LNCaP clone FGC (cell line): ENCODE data around the gene COX15.
"Not testable (repeated sequence)": the region's sequence is repeated elsewhere in the genome, so short reads cannot be mapped to it uniquely, and the experiment has no call there.

Experiments
- DNase-seq: peaks from one replicate; pipeline ENCODE4 v3.0.0-alpha.2; 2011; ENCODE audit warnings: low read depth
- H3K4me3 ChIP-seq: 2 replicates; pipeline ENCODE4 v1.5.1; 2011; ENCODE audit warnings: mild to moderate bottlenecking, low read depth, low read length, control low read depth
- TF ChIP-seq, protein P1 (sequence below): IDR thresholded peaks from 2 replicates; pipeline ENCODE4 v1.5.1; 2012; ENCODE audit warnings: mild to moderate bottlenecking; ENCODE audit not compliant: control insufficient read depth, insufficient read depth; ENCODE audit errors: extremely low read depth

COX15 gene

DNA sequence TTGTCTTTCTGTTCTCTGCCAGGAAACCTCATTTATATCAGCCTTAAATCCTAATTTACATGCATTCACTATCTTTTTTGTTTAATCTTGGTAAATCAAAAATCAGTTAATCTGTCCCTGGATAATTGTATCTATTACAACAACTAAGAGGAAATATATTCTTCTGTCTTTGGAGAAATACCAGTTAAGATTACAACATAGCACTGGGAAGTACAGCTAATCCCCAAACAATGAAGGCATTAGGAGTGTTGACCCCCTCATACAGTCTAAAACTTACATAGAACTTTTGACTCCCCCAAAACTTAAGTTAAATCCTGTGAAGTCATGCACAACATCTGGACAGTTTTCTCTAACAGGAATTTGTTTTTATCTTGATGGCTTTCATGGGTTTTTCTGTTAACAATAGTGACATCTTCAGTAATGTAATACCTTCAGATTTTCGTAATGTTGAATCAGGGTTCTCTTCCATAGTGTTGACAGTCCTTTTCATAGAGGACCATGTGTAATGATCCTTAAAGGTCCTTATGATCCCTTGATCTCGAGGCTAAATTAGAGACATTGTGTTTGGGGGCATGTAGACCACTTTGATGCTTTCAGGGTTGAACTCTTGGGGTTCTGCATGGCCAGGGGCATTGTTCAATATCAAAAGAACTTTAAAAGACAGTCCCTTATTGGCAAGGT, 26.4 kb upstream of the COX15 start:
- no peak overlapping the region for H3K4me3 ChIP-seq
- no peak for DNase-seq
- TF ChIP-seq, protein P1, sequence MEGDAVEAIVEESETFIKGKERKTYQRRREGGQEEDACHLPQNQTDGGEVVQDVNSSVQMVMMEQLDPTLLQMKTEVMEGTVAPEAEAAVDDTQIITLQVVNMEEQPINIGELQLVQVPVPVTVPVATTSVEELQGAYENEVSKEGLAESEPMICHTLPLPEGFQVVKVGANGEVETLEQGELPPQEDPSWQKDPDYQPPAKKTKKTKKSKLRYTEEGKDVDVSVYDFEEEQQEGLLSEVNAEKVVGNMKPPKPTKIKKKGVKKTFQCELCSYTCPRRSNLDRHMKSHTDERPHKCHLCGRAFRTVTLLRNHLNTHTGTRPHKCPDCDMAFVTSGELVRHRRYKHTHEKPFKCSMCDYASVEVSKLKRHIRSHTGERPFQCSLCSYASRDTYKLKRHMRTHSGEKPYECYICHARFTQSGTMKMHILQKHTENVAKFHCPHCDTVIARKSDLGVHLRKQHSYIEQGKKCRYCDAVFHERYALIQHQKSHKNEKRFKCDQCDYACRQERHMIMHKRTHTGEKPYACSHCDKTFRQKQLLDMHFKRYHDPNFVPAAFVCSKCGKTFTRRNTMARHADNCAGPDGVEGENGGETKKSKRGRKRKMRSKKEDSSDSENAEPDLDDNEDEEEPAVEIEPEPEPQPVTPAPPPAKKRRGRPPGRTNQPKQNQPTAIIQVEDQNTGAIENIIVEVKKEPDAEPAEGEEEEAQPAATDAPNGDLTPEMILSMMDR: no peak

DNA sequence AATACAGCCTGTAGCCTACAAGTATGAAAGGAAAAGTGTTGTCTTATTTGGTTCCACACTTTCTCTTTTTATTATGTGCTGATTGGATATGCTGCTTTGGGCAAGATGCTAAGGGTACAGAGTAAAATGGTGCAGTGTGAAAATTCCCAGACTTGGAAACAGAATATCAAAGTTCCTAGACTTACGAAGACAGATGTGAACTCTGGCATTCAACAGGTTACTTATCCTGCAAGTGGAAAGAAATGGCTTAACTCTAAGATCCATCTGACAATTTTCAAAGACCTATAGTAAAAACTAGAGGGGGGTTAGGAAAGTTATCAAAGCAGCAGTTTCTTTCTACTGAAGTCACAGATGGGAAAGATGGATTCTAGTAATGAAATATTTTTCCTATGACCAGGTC, 24.2 kb upstream of the COX15 start:
- TF ChIP-seq, protein P1: no peak
- no peak for DNase-seq
- no peak overlapping the region for H3K4me3 ChIP-seq

DNA sequence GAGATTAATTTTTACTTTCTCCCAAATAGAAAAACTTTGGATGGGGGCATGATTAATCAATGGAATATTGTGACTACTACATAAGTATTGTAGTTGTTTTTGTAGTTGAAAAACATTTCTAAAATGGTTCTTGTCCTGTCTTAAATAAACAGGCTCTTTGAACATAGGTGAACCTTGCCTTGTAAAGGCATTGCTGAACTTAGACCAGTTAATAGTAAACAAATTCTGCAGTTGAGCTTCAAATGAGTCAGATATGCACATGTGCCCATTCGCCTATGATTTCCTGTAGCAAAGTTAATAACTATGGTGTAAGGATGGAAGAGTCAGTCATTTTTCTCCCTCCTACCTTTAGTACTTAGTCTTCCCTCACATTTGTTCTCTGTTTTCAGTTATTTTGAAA, 22.7 kb upstream of the COX15 start:
- DNase-seq: no peak
- no peak overlapping the region for H3K4me3 ChIP-seq
- TF ChIP-seq, protein P1: no peak

DNA sequence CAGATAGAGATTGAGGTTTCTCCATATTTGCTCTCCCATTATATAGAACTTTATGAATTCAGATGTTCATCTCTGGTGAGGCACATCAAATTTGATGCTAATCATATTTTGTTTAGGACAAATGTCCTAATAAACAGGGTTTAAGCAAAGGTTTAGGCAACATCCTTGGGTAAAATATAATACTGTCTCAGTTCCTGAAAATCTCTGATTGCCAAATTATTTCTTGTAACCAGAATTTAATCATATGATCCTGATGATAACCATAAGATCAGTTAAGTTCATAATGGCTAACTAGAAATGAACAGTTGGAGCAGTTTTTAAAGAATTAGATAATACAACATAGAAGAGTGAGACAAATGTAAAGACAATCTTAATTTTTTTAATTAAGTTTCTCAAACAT, 18.7 kb upstream of the COX15 start:
- TF ChIP-seq, protein P1: no peak
- H3K4me3 ChIP-seq: no peak overlapping the region
- DNase-seq: no peak

DNA sequence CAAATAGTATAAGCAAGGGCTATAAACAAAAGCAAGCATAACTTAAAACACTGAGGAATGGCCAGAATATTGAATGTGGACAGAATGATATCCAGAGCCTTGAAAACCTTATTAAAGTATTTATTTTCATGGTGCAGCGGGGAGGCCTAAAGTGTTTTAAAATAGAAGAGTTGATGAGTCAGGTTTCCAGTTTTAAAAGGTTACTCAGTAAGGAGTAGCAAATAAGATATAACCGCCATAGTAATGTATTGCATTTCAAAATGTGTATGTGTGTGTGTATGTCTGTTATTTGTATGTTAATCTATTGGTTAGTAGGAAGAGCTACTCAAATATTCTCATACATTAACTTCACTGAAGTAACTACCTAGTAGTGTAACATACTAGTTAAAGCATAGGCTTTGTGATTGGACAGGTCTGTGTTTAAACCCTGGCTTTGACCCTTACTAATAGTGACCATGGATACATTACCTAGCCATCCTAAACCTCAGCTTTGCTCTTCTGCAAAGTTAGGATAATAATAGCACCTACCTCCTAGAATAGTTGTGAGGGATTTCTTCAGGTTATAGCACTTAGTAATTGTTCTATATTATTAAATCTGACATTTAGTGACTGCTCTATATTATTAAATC, 17.0 kb upstream of the COX15 start:
- H3K4me3 ChIP-seq: no peak overlapping the region
- TF ChIP-seq, protein P1: no peak
- DNase-seq: no peak

GRCh38 chr10:99746166-99746565, 14.2 kb upstream of the COX15 start:
- not testable (repeated sequence) for H3K4me3 ChIP-seq, DNase-seq

DNA sequence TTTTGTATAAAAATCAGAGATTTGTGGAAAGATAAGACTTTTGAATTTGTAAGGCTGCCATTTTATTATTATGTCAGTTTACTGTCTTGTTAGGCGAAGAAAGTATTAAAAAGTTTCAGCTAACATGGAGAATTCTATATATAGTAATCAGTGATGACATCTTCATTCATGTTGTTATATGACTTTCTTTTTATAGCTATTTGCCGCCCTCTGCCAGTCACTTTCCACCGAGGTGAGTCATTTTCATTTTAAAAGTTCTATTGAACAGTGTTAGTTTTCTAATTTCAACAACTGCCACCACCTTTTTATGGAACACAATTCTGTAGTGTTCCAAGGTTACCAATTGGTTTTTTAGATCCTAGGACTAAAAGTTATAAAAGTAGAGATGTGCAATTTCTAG, 11.9 kb upstream of the COX15 start:
- no peak overlapping the region for H3K4me3 ChIP-seq
- DNase-seq: no peak
- TF ChIP-seq, protein P1: no peak
